Tibial nerve (tissue), 4 donors: ENCODE measurements around the gene NOS1.

ENCODE experiments used
- CTCF ChIP-seq, 5 experiments: fragments of 200-600 bp in 3 of 5; fragments of 450-650 bp in 2 of 5; sonication (generic) in 3 of 5; IDR thresholded peaks; one replicate each; pipeline ENCODE4 v1.5.1; 2016 to 2019; ENCODE audit warnings: antibody characterized with exemption in 5 of 5, mild to moderate bottlenecking in 3 of 5, moderate library complexity in 2 of 5
- EP300 ChIP-seq, 2 donors: sonication (generic); formaldehyde crosslinking; IDR thresholded peaks; one replicate each; pipeline ENCODE4 v1.6.1; 2017; ENCODE audit warnings: antibody characterized with exemption in 2 of 2, mild to moderate bottlenecking in 1 of 2
- POLR2A ChIP-seq, 2 donors: fragments of 450-650 bp; IDR thresholded peaks; one replicate each; pipeline ENCODE4 v1.6.1; 2017; ENCODE audit warnings: antibody characterized with exemption in 2 of 2, mild to moderate bottlenecking in 2 of 2, moderate library complexity in 2 of 2

- TF ChIP-seq POLR2A (IDR thresholded peaks at IDR 0.05) (no peak), CTCF (IDR thresholded peaks at IDR 0.05) (no peak), EP300 (IDR thresholded peaks at IDR 0.05) (no peak)
Observed at GRCh38 chr12:117261247-117261646, 100.2 kb downstream of the NOS1 start.
